Measurements from ENCODE around the gene PRRX2.

GRCh38 chr9:129709438-129710168, 44.2 kb downstream of the PRRX2 start:
- TF ChIP-seq REST (IDR thresholded peaks at IDR 0.05; ENCODE audit: insufficient read depth in 1 of 2, low read depth in 2 of 2, low read length in 2 of 2) (no peak), POLR2AphosphoS5 (IDR thresholded peaks at IDR 0.05; ENCODE audit: low read depth, low read length) (no peak), SIN3A (IDR thresholded peaks at IDR 0.05; ENCODE audit: borderline replicate concordance, insufficient read depth, low read length) (no peak), TAF1 (IDR thresholded peaks at IDR 0.05; ENCODE audit: borderline replicate concordance, insufficient read depth, low read length) (no peak)

All from PFSK-1 (cell line).